GM19324 (cell line): ENCODE results near the gene KCNA3.

Experiments
- ATAC-seq: cut with Tn5 transposase; IDR thresholded peaks from one replicate; pipeline ENCODE4 v1.9.1; 2021; ENCODE audit warnings: mild to moderate bottlenecking, moderate library complexity; ENCODE audit not compliant: unreplicated experiment, low FRiP score

Gene KCNA3

GRCh38 chr1:110643879-110644472 lies 30.8 kb downstream of the KCNA3 start:
- ATAC-seq: no peak

- no peak for ATAC-seq
Measured at GRCh38 chr1:110639724-110640386, 34.9 kb downstream of the KCNA3 start.

- ATAC-seq: no peak
Measured at GRCh38 chr1:110638556-110638955, 36.2 kb downstream of the KCNA3 start.

GRCh38 chr1:110638058-110638457 lies 36.7 kb downstream of the KCNA3 start:
- no peak for ATAC-seq

- ATAC-seq: no peak
Measured at GRCh38 chr1:110637475-110637874, 37.3 kb downstream of the KCNA3 start.

- ATAC-seq: no peak
Measured at GRCh38 chr1:110636149-110636935, 38.4 kb downstream of the KCNA3 start.

- ATAC-seq: no peak
Measured at GRCh38 chr1:110635434-110635833, 39.3 kb downstream of the KCNA3 start.

- ATAC-seq: peak; percentile 56
Measured at GRCh38 chr1:110634455-110635311, 40.1 kb downstream of the KCNA3 start.

- ATAC-seq: no peak
Measured at GRCh38 chr1:110634086-110634454, 40.7 kb downstream of the KCNA3 start.

GRCh38 chr1:110633646-110634030 lies 41.1 kb downstream of the KCNA3 start:
- ATAC-seq: no peak

- ATAC-seq: no peak
Measured at GRCh38 chr1:110631836-110632620, 42.7 kb downstream of the KCNA3 start.

GRCh38 chr1:110630839-110631663 lies 43.7 kb downstream of the KCNA3 start:
- peak; percentile 49 for ATAC-seq

- no peak for ATAC-seq
Measured at GRCh38 chr1:110628323-110629105, 46.2 kb downstream of the KCNA3 start.

- no peak for ATAC-seq
Measured at GRCh38 chr1:110627764-110628163, 47.0 kb downstream of the KCNA3 start.

- ATAC-seq: no peak
Measured at GRCh38 chr1:110626889-110627288, 47.9 kb downstream of the KCNA3 start.
